HEK293T (cell line): Measurements from ENCODE around the gene DHH.

ENCODE experiments used
- CTCF ChIA-PET: fragments of 350-600 bp; formaldehyde crosslinking; extraction: SDS; loops from one replicate; lab custom pipeline; 2021; ENCODE audit warnings: antibody characterized with exemption, inconsistent platforms; lab: Yijun Ruan, JAX
- POLR2A ChIA-PET: fragments of 350-600 bp; formaldehyde crosslinking; extraction: SDS; loops from one replicate; lab custom pipeline; 2020; ENCODE audit warnings: antibody characterized with exemption, inconsistent platforms; lab: Yijun Ruan, JAX
- DNase-seq: peaks from one replicate; pipeline ENCODE4 v3.0.0; 2012; ENCODE audit warnings: mixed read lengths; ENCODE audit errors: extremely low spot score
- ARNT ChIP-seq: fragments of 450-650 bp; IDR thresholded peaks from 2 replicates; pipeline ENCODE4 v1.6.1; 2017; ENCODE audit warnings: mild to moderate bottlenecking
- BHLHE40 ChIP-seq: fragments of 450-650 bp; IDR thresholded peaks from 2 replicates; pipeline ENCODE4 v1.6.1; 2016; ENCODE audit warnings: mild to moderate bottlenecking, moderate library complexity, borderline replicate concordance
- CTBP1 ChIP-seq: fragments of 450-650 bp; IDR thresholded peaks from 2 replicates; pipeline ENCODE4 v1.6.1; 2016; ENCODE audit warnings: borderline replicate concordance
- ELF4 ChIP-seq: fragments of 450-650 bp; IDR thresholded peaks from 2 replicates; pipeline ENCODE4 v1.6.1; 2017; ENCODE audit warnings: antibody characterized with exemption
- FOXA1 ChIP-seq: fragments of 450-650 bp; IDR thresholded peaks from 2 replicates; pipeline ENCODE4 v1.6.1; 2016; ENCODE audit warnings: mild to moderate bottlenecking
- FOXK2 ChIP-seq: fragments of 450-650 bp; IDR thresholded peaks from 2 replicates; pipeline ENCODE4 v1.6.1; 2016; ENCODE audit warnings: mild to moderate bottlenecking
- FOXM1 ChIP-seq: fragments of 450-650 bp; IDR thresholded peaks from 2 replicates; pipeline ENCODE4 v1.6.1; 2017; ENCODE audit warnings: mild to moderate bottlenecking, borderline replicate concordance
- HDGF ChIP-seq: fragments of 450-650 bp; IDR thresholded peaks from 2 replicates; pipeline ENCODE4 v1.6.1; 2017; ENCODE audit warnings: antibody characterized with exemption, borderline replicate concordance
- L3MBTL2 ChIP-seq: fragments of 450-650 bp; conservative IDR thresholded peaks from 2 replicates; pipeline ENCODE4 v1.6.1; 2016; ENCODE audit warnings: mild to moderate bottlenecking
- LEF1 ChIP-seq: fragments of 450-650 bp; IDR thresholded peaks from 2 replicates; pipeline ENCODE4 v1.6.1; 2017; ENCODE audit warnings: mild to moderate bottlenecking, borderline replicate concordance
- NFRKB ChIP-seq: fragments of 450-650 bp; IDR thresholded peaks from 2 replicates; pipeline ENCODE4 v1.6.1; 2016; ENCODE audit warnings: mild to moderate bottlenecking, moderate library complexity
- PKNOX1 ChIP-seq: fragments of 450-650 bp; IDR thresholded peaks from 2 replicates; pipeline ENCODE4 v1.6.1; 2016
- SP1 ChIP-seq: fragments of 450-650 bp; IDR thresholded peaks from 2 replicates; pipeline ENCODE4 v1.6.1; 2017
- SUZ12 ChIP-seq: fragments of 450-650 bp; IDR thresholded peaks from 2 replicates; pipeline ENCODE4 v1.6.1; 2016; ENCODE audit warnings: mild to moderate bottlenecking
- TARDBP ChIP-seq: fragments of 450-650 bp; IDR thresholded peaks from 2 replicates; pipeline ENCODE4 v1.6.1; 2016
- ZNF384 ChIP-seq: fragments of 450-650 bp; IDR thresholded peaks from 2 replicates; pipeline ENCODE4 v1.6.1; 2016

Gene DHH

GRCh38 chr12:49051777-49052438 is 42.7 kb downstream of the DHH start:
- ChIA-PET CTCF (no interaction called here), POLR2A (no interaction called here)
- DNase-seq, result no peak

GRCh38 chr12:49051373-49051764 is 43.2 kb downstream of the DHH start:
- ChIA-PET POLR2A (no interaction called here), CTCF (no interaction called here)
- TF ChIP-seq PKNOX1 (no peak), FOXA1 (no peak), HDGF (no peak), FOXM1 (no peak), CTBP1 (no peak), L3MBTL2 (no peak), NFRKB (no peak), ARNT (no peak), TARDBP (no peak), LEF1 (no peak), BHLHE40 (no peak), ZNF384 (no peak), SP1 (no peak), FOXK2 (no peak), ELF4 (no peak), SUZ12 (no peak)
- no peak for DNase-seq

More at GRCh38 chr12:49051777-49052438, 42.7 kb downstream of the DHH start:
- TF ChIP-seq FOXA1, result no peak
- TF ChIP-seq SP1, result no peak
- no peak for TF ChIP-seq FOXM1
- no peak for TF ChIP-seq BHLHE40
- TF ChIP-seq PKNOX1, result no peak
- TF ChIP-seq L3MBTL2, result no peak
- no peak for TF ChIP-seq TARDBP
- TF ChIP-seq NFRKB, result no peak
- TF ChIP-seq SUZ12, result no peak
- TF ChIP-seq HDGF, result no peak
- TF ChIP-seq ZNF384, result no peak

- POLR2A ChIA-PET, result no interaction called here
- CTCF ChIA-PET, result no interaction called here
- no peak for DNase-seq
- TF ChIP-seq TARDBP (no peak), ELF4 (no peak)
These were observed 43.9 kb downstream of the DHH start for GRCh38 chr12:49050507-49051372.

GRCh38 chr12:49049566-49050224 is 44.9 kb downstream of the DHH start:
- ChIA-PET CTCF (no interaction called here), POLR2A (no interaction called here)
- no peak for TF ChIP-seq TARDBP
- no peak for TF ChIP-seq ZNF384
- TF ChIP-seq SUZ12, result no peak
- TF ChIP-seq ARNT, result no peak
- no peak for TF ChIP-seq FOXA1
- no peak for TF ChIP-seq CTBP1
- TF ChIP-seq LEF1, result no peak
- TF ChIP-seq SP1, result no peak
- no peak for TF ChIP-seq ELF4
- no peak for TF ChIP-seq NFRKB
- no peak for TF ChIP-seq PKNOX1
- TF ChIP-seq FOXK2, result no peak
- TF ChIP-seq L3MBTL2, result no peak
- no peak for TF ChIP-seq BHLHE40
- TF ChIP-seq FOXM1, result no peak
- no peak for TF ChIP-seq HDGF
- DNase-seq, result no peak

GRCh38 chr12:49048953-49049352 is 45.6 kb downstream of the DHH start:
- CTCF ChIA-PET, result no interaction called here
- POLR2A ChIA-PET, result interaction anchor here (1.5 kb wide), 1 partner anchor 82 kb away, joined by 7 read pairs; the partner anchor contains the start of gene TUBA1B
- no peak for TF ChIP-seq BHLHE40
- TF ChIP-seq ARNT, result no peak
- no peak for TF ChIP-seq SP1
- TF ChIP-seq NFRKB, result no peak
- TF ChIP-seq ELF4, result no peak
- no peak for TF ChIP-seq CTBP1
- TF ChIP-seq SUZ12, result no peak
- no peak for TF ChIP-seq HDGF
- TF ChIP-seq PKNOX1, result no peak
- no peak for TF ChIP-seq FOXM1
- no peak for TF ChIP-seq LEF1
- no peak for TF ChIP-seq FOXA1
- TF ChIP-seq TARDBP, result no peak
- no peak for DNase-seq
